HCT116 (cell line): ENCODE measurements around the gene PDPK1. TPM values are rescaled to one million over a fixed set of nuclear protein-coding genes. Genes with fewer than 3 reads are reported as not detected.

Source experiments
- ATAC-seq: fragments of 200-7000 bp; cut with Tn5 transposase; 2 replicates; pipeline ENCODE4 v1.9.1; 2020; ENCODE audit warnings: mild to moderate bottlenecking, moderate library complexity
- BruUV-seq: library from RNA; stranded (reverse); fragments of 400-500 nt; replicated peaks from 2 replicates; lab custom pipeline; 2021; lab: Mats Ljungman, UMichigan
- CTCF ChIA-PET: fragments of 300-600 bp; sonication (Branson Sonifier 250); formaldehyde crosslinking; loops from one replicate; lab custom pipeline; 2021; ENCODE audit warnings: antibody characterized with exemption; lab: Charles Lee
- POLR2A ChIA-PET: fragments of 300-600, 350-600 bp; sonication (Branson Sonifier 250); formaldehyde crosslinking; loops from one replicate; lab custom pipeline; 2021; ENCODE audit warnings: antibody characterized with exemption; lab: Charles Lee
- RAD21 ChIA-PET, 2 experiments: fragments of 300-600 bp; sonication (Branson Sonifier 250); formaldehyde crosslinking; loops; one replicate each; lab custom pipeline; 2023; ENCODE audit warnings: low total read pairs in 2 of 2; ENCODE audit not compliant: uncharacterized antibody in 2 of 2, unreplicated experiment in 2 of 2, low non-redundant PET in 1 of 2; lab: Charles Lee
- DNase-seq: peaks from one replicate; pipeline ENCODE4 v3.0.0-alpha.2; 2010; ENCODE audit warnings: low read depth, low spot score
- H2AFZ ChIP-seq: fragments of 200-600 bp; shearing (Covaris generic), sonication (generic); 2 replicates; pipeline ENCODE4 v1.6.1; 2017; ENCODE audit warnings: low read depth, mixed run types, mixed read lengths, antibody characterized with exemption, low read length; ENCODE audit not compliant: poor library complexity, severe bottlenecking
- H3K27ac ChIP-seq: 2 replicates; pipeline ENCODE4 v1.5.1; 2012; ENCODE audit warnings: low read depth, low read length
- H3K27me3 ChIP-seq: fragments of 200-600 bp; sonication (generic); 2 replicates; pipeline ENCODE4 v1.6.1; 2016; ENCODE audit warnings: mixed run types, low read length, mixed read lengths; ENCODE audit not compliant: insufficient read depth
- H3K36me3 ChIP-seq, 2 experiments: fragments of 200-500 bp in 1 of 2; fragments of 200-600 bp in 1 of 2; sonication (Bioruptor generic) in 1 of 2; sonication (generic) in 1 of 2; 2 replicates each; pipeline versions ENCODE4 v1.5.1 to v1.6.1; 2014 to 2016; ENCODE audit warnings: low read length in 2 of 2, inconsistent platforms in 1 of 2, mixed read lengths in 1 of 2, mixed run types in 1 of 2; ENCODE audit not compliant: insufficient read depth in 2 of 2, control insufficient read depth in 1 of 2
- H3K4me1 ChIP-seq, 2 experiments: fragments of 200-600 bp in 1 of 2; sonication (generic) in 1 of 2; 2 replicates each; pipeline versions ENCODE4 v1.5.1 to v1.6.1; 2012 to 2017; ENCODE audit warnings: low read length in 2 of 2, inconsistent platforms in 1 of 2, mild to moderate bottlenecking in 1 of 2, mixed read lengths in 1 of 2, mixed run types in 1 of 2, moderate library complexity in 1 of 2; ENCODE audit not compliant: insufficient read depth in 2 of 2, control insufficient read depth in 1 of 2
- H3K4me2 ChIP-seq: fragments of 200-600 bp; sonication (generic); 2 replicates; pipeline ENCODE4 v1.6.1; 2017; ENCODE audit warnings: mixed run types, low read length, mixed read lengths
- H3K4me3 ChIP-seq, 2 experiments: fragments of 200-600 bp in 1 of 2; sonication (generic) in 1 of 2; replicated peaks in 1 of 2; 2 replicates each; pipeline ENCODE4 v1.5.1; 2011 to 2016; ENCODE audit warnings: low read length in 2 of 2, control low read depth in 1 of 2, low read depth in 1 of 2, mild to moderate bottlenecking in 1 of 2, mixed read lengths in 1 of 2, mixed run types in 1 of 2
- H3K79me2 ChIP-seq: fragments of 200-600 bp; sonication (generic); 2 replicates; pipeline ENCODE4 v1.6.1; 2017; ENCODE audit warnings: mild to moderate bottlenecking, mixed run types, low read length, moderate library complexity, mixed read lengths; ENCODE audit not compliant: insufficient read depth
- H3K9ac ChIP-seq: fragments of 200-600 bp; sonication (generic); 2 replicates; pipeline ENCODE4 v1.6.1; 2016; ENCODE audit warnings: low read length, mixed read lengths
- H3K9me2 ChIP-seq: fragments of 200-600 bp; sonication (generic), shearing (Covaris generic); 2 replicates; pipeline ENCODE4 v1.6.1; 2017; ENCODE audit warnings: mixed run types, mild to moderate bottlenecking, moderate library complexity; ENCODE audit not compliant: insufficient read depth
- H3K9me3 ChIP-seq, 2 experiments: fragments of 200-500 bp in 1 of 2; fragments of 200-600 bp in 1 of 2; sonication (Bioruptor generic) in 1 of 2; sonication (generic) in 1 of 2; 2 replicates each; pipeline ENCODE4 v1.6.1; 2014 to 2017; ENCODE audit warnings: low read length in 2 of 2, mixed read lengths in 2 of 2, inconsistent platforms in 1 of 2, low read depth in 1 of 2, mild to moderate bottlenecking in 1 of 2, mixed run types in 1 of 2, moderate library complexity in 1 of 2; ENCODE audit not compliant: control insufficient read depth in 1 of 2, insufficient read depth in 1 of 2
- H4K20me1 ChIP-seq: fragments of 200-600 bp; sonication (generic), shearing (Covaris generic); 2 replicates; pipeline ENCODE4 v1.6.1; 2017; ENCODE audit warnings: mixed run types, mild to moderate bottlenecking, moderate library complexity; ENCODE audit not compliant: insufficient read depth
- ATF3 ChIP-seq: IDR thresholded peaks from 2 replicates; pipeline ENCODE4 v1.6.1; 2012
- CBX3 ChIP-seq: IDR thresholded peaks from 2 replicates; pipeline ENCODE4 v1.6.1; 2012; ENCODE audit warnings: low read depth
- EGR1 ChIP-seq: IDR thresholded peaks from 2 replicates; pipeline ENCODE4 v1.6.1; 2012; ENCODE audit warnings: low read depth
- ELF1 ChIP-seq: IDR thresholded peaks from 2 replicates; pipeline ENCODE4 v1.6.1; 2012; ENCODE audit warnings: low read depth, borderline replicate concordance
- EZH2phosphoT487 ChIP-seq: fragments of 200-600 bp; IDR thresholded peaks from 2 replicates; pipeline ENCODE4 v1.6.1; 2018; ENCODE audit warnings: antibody characterized with exemption, borderline replicate concordance
- JUND ChIP-seq: IDR thresholded peaks from 2 replicates; pipeline ENCODE4 v1.6.1; 2012
- MAX ChIP-seq: IDR thresholded peaks from 2 replicates; pipeline ENCODE4 v1.6.1; 2012
- RAD21 ChIP-seq: IDR thresholded peaks from 2 replicates; pipeline ENCODE4 v1.6.1; 2012; ENCODE audit warnings: low read depth, mild to moderate bottlenecking
- SP1 ChIP-seq: IDR thresholded peaks from 2 replicates; pipeline ENCODE4 v1.6.1; 2012; ENCODE audit warnings: low read depth
- SRF ChIP-seq: IDR thresholded peaks from 2 replicates; pipeline ENCODE4 v1.6.1; 2012; ENCODE audit warnings: low read depth
- YY1 ChIP-seq: IDR thresholded peaks from 2 replicates; pipeline ENCODE4 v1.6.1; 2011; ENCODE audit warnings: low read length, low read depth, moderate library complexity, mild to moderate bottlenecking; ENCODE audit not compliant: insufficient replicate concordance; ENCODE audit errors: extremely low read depth
- ZNF274 ChIP-seq: fragments of 200-500 bp; sonication (Bioruptor generic); IDR thresholded peaks from 2 replicates; pipeline ENCODE4 v1.6.1; 2014; ENCODE audit warnings: mild to moderate bottlenecking, low read depth, low read length, inconsistent platforms
- intact Hi-C: fragments of 100-400 bp; cut with micrococcal nuclease; formaldehyde crosslinking; loops from 2 replicates; pipeline ENCODE4 v1.10.0; 2022
- total RNA-seq: library from RNA; stranded (reverse); gene quantifications from one replicate; pipeline ENCODE4 v1.2.1, GENCODE V29; 2021; ENCODE audit not compliant: unreplicated experiment

The PDPK1 gene
- total RNA-seq, 1 experiment from 2014 or later = 36.1 TPM

DNA sequence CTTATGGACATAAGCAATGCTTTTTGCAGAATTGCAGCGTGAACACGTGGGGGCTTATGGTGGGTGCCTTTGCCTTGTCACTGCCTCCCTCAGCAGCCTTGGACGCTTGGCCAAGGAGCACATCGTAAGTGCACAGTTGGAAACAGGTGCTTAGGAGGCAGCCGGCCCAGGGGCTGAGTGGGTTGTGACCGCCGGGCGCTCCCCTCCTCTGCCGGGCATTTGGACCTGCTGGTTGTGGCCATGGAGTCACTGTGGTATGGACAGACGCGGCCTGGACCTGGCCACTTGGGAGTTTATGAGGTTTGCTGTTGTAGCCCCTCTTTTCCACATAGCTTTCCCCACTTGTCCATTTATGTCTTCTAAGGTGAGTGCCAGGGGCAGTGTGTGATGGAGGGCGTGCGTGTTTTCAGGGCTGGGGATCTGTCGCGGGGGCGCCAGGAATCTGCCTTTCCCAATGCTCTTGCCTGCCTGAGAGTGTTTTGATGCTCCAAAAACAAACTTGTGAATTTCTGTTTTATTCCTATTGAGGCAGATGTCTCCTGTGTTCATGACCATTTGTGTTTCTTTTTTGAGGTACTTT is 49.2 kb downstream of the PDPK1 start:
- Histone ChIP-seq H3K36me3 (peaks cover 7 to 23% of the 10 kb centered on the region in 2 experiments; a peak in 3 of 4 replicates), H3K4me1 (no peaks in the 10 kb centered on the region), H4K20me1 (no peaks in the 10 kb centered on the region), H3K9me2 (no peaks in the 10 kb centered on the region), H3K27ac (no peak overlapping the region), H3K4me3 (no peak overlapping the region), H3K4me2 (no peak overlapping the region), H3K79me2 (no peaks in the 10 kb centered on the region; the same call in 1 of the 2 replicates), H3K27me3 (no peaks in the 10 kb centered on the region), H3K9ac (no peak overlapping the region), H3K9me3 (no peaks in the 10 kb centered on the region), H2AFZ (no peak overlapping the region)
- intact Hi-C loops = no loop called here
- CTCF ChIA-PET = no interaction called here
- no TSS peak for BruUV-seq
- DNase-seq (no peak), ATAC-seq (no peak)
- RAD21 ChIA-PET = no interaction called here
- TF ChIP-seq JUND = no peak
- no peak for TF ChIP-seq ELF1
- no peak for TF ChIP-seq SRF
- TF ChIP-seq ZNF274 = no peak
- TF ChIP-seq YY1 = no peak
- no peak for TF ChIP-seq SP1
- TF ChIP-seq ATF3 = no peak
- no peak for TF ChIP-seq EGR1
- TF ChIP-seq RAD21 = no peak
- no peak for TF ChIP-seq CBX3
- TF ChIP-seq MAX = no peak
- TF ChIP-seq EZH2phosphoT487 = no peak
- POLR2A ChIA-PET = no interaction called here
